ENCODE data around the gene DOK5.

The DOK5 gene

GRCh38 chr20:54585217-54585616, 109.8 kb downstream of the DOK5 start:
- no peak for TF ChIP-seq CTCF (conservative IDR thresholded peaks at IDR 0.05)
- H3K27ac ChIP-seq: no peak overlapping the region

GRCh38 chr20:54587408-54587807, 112.0 kb downstream of the DOK5 start:
- TF ChIP-seq CTCF (conservative IDR thresholded peaks at IDR 0.05): no peak
- no peak overlapping the region for H3K27ac ChIP-seq

GRCh38 chr20:54589402-54590030, 114.1 kb downstream of the DOK5 start:
- no peak overlapping the region for H3K27ac ChIP-seq
- no peak for TF ChIP-seq CTCF (conservative IDR thresholded peaks at IDR 0.05)

- no peak overlapping the region for H3K27ac ChIP-seq
- TF ChIP-seq CTCF (conservative IDR thresholded peaks at IDR 0.05): no peak
These were observed 115.5 kb downstream of the DOK5 start for GRCh38 chr20:54590856-54591255.

- TF ChIP-seq CTCF (conservative IDR thresholded peaks at IDR 0.05): no peak
- no peak overlapping the region for H3K27ac ChIP-seq
These were observed 121.3 kb downstream of the DOK5 start for GRCh38 chr20:54596651-54597050.

- H3K27ac ChIP-seq: no peak overlapping the region
- TF ChIP-seq CTCF (conservative IDR thresholded peaks at IDR 0.05): no peak
These were observed 123.0 kb downstream of the DOK5 start for GRCh38 chr20:54598352-54598751.

- no peak overlapping the region for H3K27ac ChIP-seq
- TF ChIP-seq CTCF (conservative IDR thresholded peaks at IDR 0.05): no peak
These were observed 125.2 kb downstream of the DOK5 start for GRCh38 chr20:54600634-54601033.
